Ovary (tissue), 9 donors: ENCODE results near the gene TRIM59. TPM values are rescaled to one million over a fixed set of nuclear protein-coding genes. Genes with fewer than 3 reads are reported as not detected.

Experiments
- DNase-seq, 5 donors: peaks; one replicate each; pipeline ENCODE4 v3.0.0-alpha.2; 2019 to 2020
- H3K27ac ChIP-seq, 2 donors: fragments of 200-600 bp; one replicate each; pipeline versions ENCODE4 v1.5.1 to v1.8.0; 2019 to 2022
- H3K27me3 ChIP-seq: fragments of 200-600 bp; one replicate; pipeline ENCODE4 v1.8.0; 2022
- H3K36me3 ChIP-seq: fragments of 200-600 bp; sonication (generic); one replicate; pipeline ENCODE4 v1.5.1; 2019
- H3K4me1 ChIP-seq: one replicate; pipeline ENCODE4 v1.8.1; 2013; ENCODE audit warnings: mild to moderate bottlenecking, moderate library complexity; ENCODE audit not compliant: insufficient read depth
- H3K4me3 ChIP-seq: fragments of 200-600 bp; sonication (generic); one replicate; pipeline ENCODE4 v1.5.1; 2017
- H3K9me3 ChIP-seq, 2 donors: fragments of 200-600 bp in 1 of 2; sonication (generic) in 1 of 2; one replicate each; pipeline versions ENCODE4 v1.5.1 to v1.8.1; 2013 to 2019; ENCODE audit warnings: mild to moderate bottlenecking in 1 of 2, moderate library complexity in 1 of 2
- EP300 ChIP-seq: sonication (generic); formaldehyde crosslinking; IDR thresholded peaks from one replicate; pipeline ENCODE4 v1.6.1; 2017; ENCODE audit warnings: antibody characterized with exemption
- POLR2A ChIP-seq: fragments of 450-650 bp; IDR thresholded peaks from one replicate; pipeline ENCODE4 v1.6.1; 2017; ENCODE audit warnings: antibody characterized with exemption, mild to moderate bottlenecking, moderate library complexity
- WGBS, 3 donors: extraction: QIAGEN DNeasy Blood & Tissue Kit in 1 of 3; methylation state at CpG; one replicate each; pipeline versions ENCODE4 v1.1.5 to v1.1.7; 2013 to 2017; 5-methylcytosine and 5-hydroxymethylcytosine counted together
- intact Hi-C, 4 donors: fragments of 100-400 bp; cut with DNase I; formaldehyde crosslinking; loops; one replicate each; pipeline versions ENCODE4 v1.11.0 to v1.15.1; 2022 to 2023
- microRNA counts: library from miRNA; unstranded; fragments of <30 nt; microRNA quantifications from one replicate; lab custom pipeline; 2016
- microRNA-seq, 3 donors: library from miRNA; unstranded; fragments of <30 nt; microRNA quantifications; one replicate each; pipeline versions ENCODE4 to v1.2.0, GENCODE V29; 2019 to 2020
- polyA plus RNA-seq, 2 donors: library from polyadenylated mRNA; stranded (reverse); fragments of 200-250 nt in 1 of 2; fragments of 350-450 nt in 1 of 2; fragmentation: Illumina TruSeq in 1 of 2; extraction: RNeasy Lipid Tissue Mini Kit (QIAGEN cat#74804) in 1 of 2; gene quantifications; one replicate each; pipeline ENCODE4 v1.2.3, GENCODE V29; 2013 to 2014
- small RNA-seq: library from RNA; depleted of rRNA; stranded (forward); fragments of <200 nt; gene quantifications from one replicate; pipeline ENCODE3, GENCODE V24; 2016
- total RNA-seq, 7 donors: library from RNA; depleted of rRNA in 2 of 7; stranded (reverse); fragments of >200 nt in 2 of 7; fragmentation: NEBNext Ultra II Directional in 3 of 7; extraction: Animal tissue kit (Norgen Biotek cat#: 25700) in 3 of 7; gene quantifications; one replicate each; pipeline versions ENCODE4 v1.1.0 to v1.2.4, GENCODE V29; 2016 to 2023
- TF ChIP-seq, protein P1 (sequence below), 3 donors: fragments of 450-650 bp in 2 of 3; fragments of 200-600 bp in 1 of 3; IDR thresholded peaks; one replicate each; pipeline versions ENCODE4 v1.5.1 to v1.8.0; 2016 to 2022; ENCODE audit warnings: antibody characterized with exemption in 3 of 3, mild to moderate bottlenecking in 1 of 3
- donor health status: DM: no; HTN: no; CAD: no; lungs with moderate emphysema.
- donor health status: DM: no; HTN: no; CAD: no.
- donor health status: Bipolar disorder and iron deficiency.
- donor health status: DM: yes; HTN: yes; CAD: no.
- donor health status: DM: no; HTN: no; CAD: no.
- donor health status: DM: yes; HTN: yes; CAD: no.

TRIM59 gene
- total and polyA plus RNA-seq, 9 donors, result 1.4 to 4.8 (median 2.1) TPM

GRCh38 chr3:160394009-160394392, 55.6 kb downstream of the TRIM59 start:
- WGBS, 3 donors, result 90 to 93% (median 90%) methylated on average over 3 of the region's 3 CpGs
- no peak overlapping the region for H3K27ac ChIP-seq
- intact Hi-C loops, result no loop called here
- TF ChIP-seq EP300 (no peak), POLR2A (no peak)
- TF ChIP-seq, protein P1, sequence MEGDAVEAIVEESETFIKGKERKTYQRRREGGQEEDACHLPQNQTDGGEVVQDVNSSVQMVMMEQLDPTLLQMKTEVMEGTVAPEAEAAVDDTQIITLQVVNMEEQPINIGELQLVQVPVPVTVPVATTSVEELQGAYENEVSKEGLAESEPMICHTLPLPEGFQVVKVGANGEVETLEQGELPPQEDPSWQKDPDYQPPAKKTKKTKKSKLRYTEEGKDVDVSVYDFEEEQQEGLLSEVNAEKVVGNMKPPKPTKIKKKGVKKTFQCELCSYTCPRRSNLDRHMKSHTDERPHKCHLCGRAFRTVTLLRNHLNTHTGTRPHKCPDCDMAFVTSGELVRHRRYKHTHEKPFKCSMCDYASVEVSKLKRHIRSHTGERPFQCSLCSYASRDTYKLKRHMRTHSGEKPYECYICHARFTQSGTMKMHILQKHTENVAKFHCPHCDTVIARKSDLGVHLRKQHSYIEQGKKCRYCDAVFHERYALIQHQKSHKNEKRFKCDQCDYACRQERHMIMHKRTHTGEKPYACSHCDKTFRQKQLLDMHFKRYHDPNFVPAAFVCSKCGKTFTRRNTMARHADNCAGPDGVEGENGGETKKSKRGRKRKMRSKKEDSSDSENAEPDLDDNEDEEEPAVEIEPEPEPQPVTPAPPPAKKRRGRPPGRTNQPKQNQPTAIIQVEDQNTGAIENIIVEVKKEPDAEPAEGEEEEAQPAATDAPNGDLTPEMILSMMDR (IDR thresholded peaks at IDR 0.05), result no peak
- H3K27me3 ChIP-seq, result no peaks in the 10 kb centered on the region
- no peak for DNase-seq
- H3K9me3 ChIP-seq, result no peaks in the 10 kb centered on the region
- no peak overlapping the region for H3K4me3 ChIP-seq
- peaks cover 1% of the 10 kb centered on the region for H3K4me1 ChIP-seq
- no peaks in the 10 kb centered on the region for H3K36me3 ChIP-seq

GRCh38 chr3:160393346-160394008, 56.1 kb downstream of the TRIM59 start:
- 67 to 72% (median 72%) methylated on average over 2 of the region's 2 CpGs for WGBS, 3 donors
- H3K27me3 ChIP-seq, result no peaks in the 10 kb centered on the region
- no peak overlapping the region for H3K27ac ChIP-seq
- no peaks in the 10 kb centered on the region for H3K36me3 ChIP-seq
- no peak for DNase-seq
- H3K4me1 ChIP-seq, result peaks cover 1% of the 10 kb centered on the region
- H3K4me3 ChIP-seq, result no peak overlapping the region
- H3K9me3 ChIP-seq, result no peaks in the 10 kb centered on the region
- intact Hi-C loops, result no loop called here
- no peak for TF ChIP-seq POLR2A
- no peak for TF ChIP-seq EP300
- TF ChIP-seq, protein P1 (IDR thresholded peaks at IDR 0.05), result no peak

- H3K4me1 ChIP-seq, result no peaks in the 10 kb centered on the region
- no peak for DNase-seq
- no peaks in the 10 kb centered on the region for H3K36me3 ChIP-seq
- H3K27ac ChIP-seq, result no peak overlapping the region
- no peaks in the 10 kb centered on the region for H3K9me3 ChIP-seq
- no peak overlapping the region for H3K4me3 ChIP-seq
- intact Hi-C loops, result no loop called here
- H3K27me3 ChIP-seq, result no peaks in the 10 kb centered on the region
- TF ChIP-seq POLR2A (no peak), EP300 (no peak)
- TF ChIP-seq, protein P1 (IDR thresholded peaks at IDR 0.05), result no peak
Measured at GRCh38 chr3:160392798-160393197, 56.8 kb downstream of the TRIM59 start.

- WGBS, 3 donors, result 93 to 94% (median 93%) methylated on average over 3 of the region's 3 CpGs
Measured at GRCh38 chr3:160390565-160391138, 58.9 kb downstream of the TRIM59 start.

More at GRCh38 chr3:160390565-160391138, 58.9 kb downstream of the TRIM59 start:
- Histone ChIP-seq H3K36me3 (no peaks in the 10 kb centered on the region), H3K9me3 (no peaks in the 10 kb centered on the region), H3K27ac (no peak overlapping the region), H3K27me3 (no peaks in the 10 kb centered on the region), H3K4me1 (no peaks in the 10 kb centered on the region), H3K4me3 (no peak overlapping the region)
- TF ChIP-seq POLR2A, result no peak
- TF ChIP-seq, protein P1 (IDR thresholded peaks at IDR 0.05), result no peak
- TF ChIP-seq EP300, result no peak
- DNase-seq, result no peak
- intact Hi-C loops, result no loop called here

MicroRNA genes within 50 kb of the gene (microRNA counts, 767-probe panel; counts per million panel counts)
- 5,774 counts per million, percentile 96 among the panel's probes with 10 or more counts for microRNA hsa-miR-15b-5p (lab: Ali Mortazavi, UCI)

Small RNA genes lying within 50 kb of the gene (microRNA-seq; reads per million reads assigned to microRNA genes)
- gene MIR15B (339 to 1,051 (median 668) reads per million in 3 donors), gene MIR16-2 (225 to 530 (median 453) reads per million in 3 donors)

Small RNA genes lying within 50 kb of the gene (small RNA-seq; reads per million reads assigned to genes)
- gene MIR15B (2.5 reads per million, percentile 74 among the genes with 10 or more reads in this experiment), gene MIR16-2 (0.40 reads per million), gene RNU7-136P (not detected)

Other genes starting within 250 kb of the TRIM59 start
- under 1 TPM in 5 of 7 donors, not detected in 2; 0.15 to 0.43 (median 0.32) TPM for gene C3orf80, start 224.4 kb downstream of the TRIM59 start, total RNA-seq
- under 1 TPM; 0.27 to 0.34 TPM for gene C3orf80, start 224.4 kb downstream of the TRIM59 start, polyA plus RNA-seq
- 10 to 100 TPM; 22.7 to 39.6 (median 29.8) TPM for gene IFT80, start 50.6 kb downstream of the TRIM59 start, total RNA-seq
- 10 to 100 TPM; 16.8 to 19.4 TPM for gene IFT80, start 50.6 kb downstream of the TRIM59 start, polyA plus RNA-seq
- gene SMC4, start 50.1 kb downstream of the TRIM59 start, total RNA-seq, result 10 to 100 TPM; 12.6 to 24.4 (median 18.0) TPM
- gene SMC4, start 50.1 kb downstream of the TRIM59 start, polyA plus RNA-seq, result 10 to 100 TPM in 1 of 2 donors, 1 to 10 TPM in 1; 8.9 to 28.2 TPM
- 10 to 100 TPM; 16.2 to 64.0 (median 50.7) TPM for gene KPNA4, start 115.8 kb upstream of the TRIM59 start, total RNA-seq
- gene KPNA4, start 115.8 kb upstream of the TRIM59 start, polyA plus RNA-seq, result 10 to 100 TPM; 11.4 to 20.3 TPM
- not detected for gene ARL14, start 227.4 kb upstream of the TRIM59 start, total RNA-seq
- gene ARL14, start 227.4 kb upstream of the TRIM59 start, polyA plus RNA-seq, result not detected